Neural progenitor cell (in vitro differentiated cells): ENCODE results near the gene COL26A1.

Experiments
- EZH2 ChIP-seq: fragments of 200-600 bp; sonication (generic); IDR thresholded peaks from 2 replicates; pipeline ENCODE4 v1.6.1; 2017; ENCODE audit warnings: antibody characterized with exemption, mild to moderate bottlenecking, moderate library complexity
- TF ChIP-seq, protein P1 (sequence below): fragments of 200-600 bp; sonication (generic); IDR thresholded peaks from 2 replicates; pipeline ENCODE4 v1.5.1; 2017; ENCODE audit warnings: antibody characterized with exemption, mild to moderate bottlenecking

DNA sequence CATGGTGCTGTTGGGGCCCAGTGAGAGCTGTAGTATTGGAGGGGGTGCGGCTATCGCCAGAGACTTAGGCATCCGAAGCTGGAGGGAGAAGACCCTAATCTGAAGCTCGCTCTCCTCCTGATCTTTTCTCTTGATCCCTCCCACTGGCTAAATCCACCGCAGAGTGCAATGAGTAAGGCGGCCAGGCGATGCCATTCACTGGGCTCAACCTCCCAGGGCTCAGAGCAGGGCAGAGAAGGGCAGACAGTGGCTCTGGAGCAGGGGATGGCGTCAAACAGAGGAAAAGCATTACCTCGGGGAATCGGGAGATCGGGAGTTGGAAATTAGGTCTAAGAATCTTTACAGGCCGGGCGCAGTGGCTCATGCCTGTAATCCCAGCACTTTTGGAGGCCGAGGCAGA is 22.3 kb upstream of the COL26A1 start:
- TF ChIP-seq, protein P1, sequence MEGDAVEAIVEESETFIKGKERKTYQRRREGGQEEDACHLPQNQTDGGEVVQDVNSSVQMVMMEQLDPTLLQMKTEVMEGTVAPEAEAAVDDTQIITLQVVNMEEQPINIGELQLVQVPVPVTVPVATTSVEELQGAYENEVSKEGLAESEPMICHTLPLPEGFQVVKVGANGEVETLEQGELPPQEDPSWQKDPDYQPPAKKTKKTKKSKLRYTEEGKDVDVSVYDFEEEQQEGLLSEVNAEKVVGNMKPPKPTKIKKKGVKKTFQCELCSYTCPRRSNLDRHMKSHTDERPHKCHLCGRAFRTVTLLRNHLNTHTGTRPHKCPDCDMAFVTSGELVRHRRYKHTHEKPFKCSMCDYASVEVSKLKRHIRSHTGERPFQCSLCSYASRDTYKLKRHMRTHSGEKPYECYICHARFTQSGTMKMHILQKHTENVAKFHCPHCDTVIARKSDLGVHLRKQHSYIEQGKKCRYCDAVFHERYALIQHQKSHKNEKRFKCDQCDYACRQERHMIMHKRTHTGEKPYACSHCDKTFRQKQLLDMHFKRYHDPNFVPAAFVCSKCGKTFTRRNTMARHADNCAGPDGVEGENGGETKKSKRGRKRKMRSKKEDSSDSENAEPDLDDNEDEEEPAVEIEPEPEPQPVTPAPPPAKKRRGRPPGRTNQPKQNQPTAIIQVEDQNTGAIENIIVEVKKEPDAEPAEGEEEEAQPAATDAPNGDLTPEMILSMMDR: no peak
- TF ChIP-seq EZH2: no peak
